Upper lobe of left lung (tissue), 4 donors: ENCODE measurements around the gene SART3.

Source experiments
- POLR2AphosphoS5 ChIP-seq, 2 donors: sonication (generic); formaldehyde crosslinking; IDR thresholded peaks; one replicate each; pipeline ENCODE4 v1.5.1; 2017; ENCODE audit warnings: antibody characterized with exemption in 2 of 2
- TF ChIP-seq, protein P1 (sequence below), 6 experiments: fragments of 450-650 bp in 4 of 6; fragments of 200-600 bp in 2 of 6; sonication (generic) in 2 of 6; IDR thresholded peaks; one replicate each; pipeline ENCODE4 v1.5.1; 2016 to 2019; ENCODE audit warnings: antibody characterized with exemption in 6 of 6

DNA sequence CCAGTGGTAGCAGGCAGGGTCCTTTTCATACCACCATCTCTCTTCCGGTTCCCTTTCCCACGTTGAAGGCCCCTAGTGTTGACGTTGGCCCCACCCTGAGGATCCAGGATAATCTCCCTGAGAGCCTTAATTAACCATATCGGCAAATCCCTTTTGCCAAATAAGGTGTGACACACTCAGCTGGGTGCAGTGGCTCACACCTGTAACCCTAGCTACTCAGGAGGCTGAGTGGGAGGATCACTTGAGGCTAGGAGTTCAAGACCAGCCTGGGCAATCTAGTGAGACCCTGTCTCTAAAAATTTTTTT, 39.7 kb upstream of the SART3 start:
- TF ChIP-seq, protein P1, sequence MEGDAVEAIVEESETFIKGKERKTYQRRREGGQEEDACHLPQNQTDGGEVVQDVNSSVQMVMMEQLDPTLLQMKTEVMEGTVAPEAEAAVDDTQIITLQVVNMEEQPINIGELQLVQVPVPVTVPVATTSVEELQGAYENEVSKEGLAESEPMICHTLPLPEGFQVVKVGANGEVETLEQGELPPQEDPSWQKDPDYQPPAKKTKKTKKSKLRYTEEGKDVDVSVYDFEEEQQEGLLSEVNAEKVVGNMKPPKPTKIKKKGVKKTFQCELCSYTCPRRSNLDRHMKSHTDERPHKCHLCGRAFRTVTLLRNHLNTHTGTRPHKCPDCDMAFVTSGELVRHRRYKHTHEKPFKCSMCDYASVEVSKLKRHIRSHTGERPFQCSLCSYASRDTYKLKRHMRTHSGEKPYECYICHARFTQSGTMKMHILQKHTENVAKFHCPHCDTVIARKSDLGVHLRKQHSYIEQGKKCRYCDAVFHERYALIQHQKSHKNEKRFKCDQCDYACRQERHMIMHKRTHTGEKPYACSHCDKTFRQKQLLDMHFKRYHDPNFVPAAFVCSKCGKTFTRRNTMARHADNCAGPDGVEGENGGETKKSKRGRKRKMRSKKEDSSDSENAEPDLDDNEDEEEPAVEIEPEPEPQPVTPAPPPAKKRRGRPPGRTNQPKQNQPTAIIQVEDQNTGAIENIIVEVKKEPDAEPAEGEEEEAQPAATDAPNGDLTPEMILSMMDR (IDR thresholded peaks at IDR 0.05), result no peak
- no peak for TF ChIP-seq POLR2AphosphoS5 (IDR thresholded peaks at IDR 0.05)
